Liver (tissue), 9 donors: Measurements from ENCODE around the gene NCOA3. TPM values are rescaled to one million over a fixed set of nuclear protein-coding genes. Genes with fewer than 3 reads are reported as not detected.

Source experiments
- DNase-seq: peaks from one replicate; pipeline ENCODE4 v3.0.0-alpha.2; 2017; ENCODE audit warnings: low spot score
- H3K27ac ChIP-seq, 2 donors: one replicate each; pipeline ENCODE4 v1.7.0; 2013; ENCODE audit warnings: inconsistent platforms in 2 of 2, low read length in 2 of 2, control low read depth in 1 of 2, low read depth in 1 of 2, mild to moderate bottlenecking in 1 of 2
- H3K27me3 ChIP-seq, 4 donors: one replicate each; pipeline versions ENCODE4 v1.6.1 to v1.7.0; 2013; ENCODE audit warnings: low read length in 3 of 4, inconsistent platforms in 1 of 4, mild to moderate bottlenecking in 1 of 4, moderate library complexity in 1 of 4; ENCODE audit not compliant: control insufficient read depth in 4 of 4, insufficient read depth in 4 of 4
- H3K36me3 ChIP-seq, 4 donors: one replicate each; pipeline versions ENCODE4 v1.6.1 to v1.7.0; 2013; ENCODE audit warnings: low read length in 3 of 4, mild to moderate bottlenecking in 3 of 4, low read depth in 1 of 4, moderate library complexity in 1 of 4; ENCODE audit not compliant: control insufficient read depth in 4 of 4, insufficient read depth in 3 of 4
- H3K4me1 ChIP-seq, 4 donors: one replicate each; pipeline versions ENCODE4 v1.6.1 to v1.7.0; 2013; ENCODE audit warnings: low read length in 3 of 4, mild to moderate bottlenecking in 3 of 4, moderate library complexity in 1 of 4; ENCODE audit not compliant: control insufficient read depth in 4 of 4, insufficient read depth in 4 of 4
- H3K4me3 ChIP-seq, 3 donors: one replicate each; pipeline versions ENCODE4 v1.6.1 to v1.7.0; 2013; ENCODE audit warnings: low read length in 3 of 3, control low read depth in 1 of 3, low read depth in 1 of 3, mild to moderate bottlenecking in 1 of 3
- H3K9ac ChIP-seq, 2 donors: one replicate each; pipeline ENCODE4 v1.7.0; 2013; ENCODE audit warnings: low read length in 2 of 2, mild to moderate bottlenecking in 2 of 2, moderate library complexity in 2 of 2, control low read depth in 1 of 2, low read depth in 1 of 2
- H3K9me3 ChIP-seq, 4 donors: one replicate each; pipeline versions ENCODE4 v1.6.1 to v1.7.0; 2013; ENCODE audit warnings: low read length in 3 of 4; ENCODE audit not compliant: control insufficient read depth in 4 of 4
- ATF3 ChIP-seq: IDR thresholded peaks from 2 replicates; pipeline ENCODE4 v1.6.1; 2016; ENCODE audit warnings: antibody characterized with exemption
- CTCF ChIP-seq: fragments of 150-350 bp; IDR thresholded peaks from 2 replicates; pipeline ENCODE4 v1.5.1; 2017; ENCODE audit warnings: improper control_type of control experiment, low read depth, low read length; ENCODE audit not compliant: missing input control
- EGR1 ChIP-seq, 2 donors: IDR thresholded peaks; 2 replicates each; pipeline ENCODE4 v1.6.1; 2016 to 2018; ENCODE audit warnings: antibody characterized with exemption in 2 of 2, low read depth in 2 of 2
- FOXA2 ChIP-seq: IDR thresholded peaks from 2 replicates; pipeline ENCODE4 v1.6.1; 2016; ENCODE audit warnings: antibody characterized with exemption
- GABPA ChIP-seq, 2 donors: IDR thresholded peaks in 1 of 2; conservative IDR thresholded peaks in 1 of 2; 2 replicates each; pipeline ENCODE4 v1.6.1; 2016; ENCODE audit warnings: antibody characterized with exemption in 2 of 2, mild to moderate bottlenecking in 1 of 2, moderate library complexity in 1 of 2
- HNF4A ChIP-seq, 2 donors: conservative IDR thresholded peaks; 2 replicates each; pipeline ENCODE4 v1.6.1; 2016; ENCODE audit warnings: antibody characterized with exemption in 2 of 2, mild to moderate bottlenecking in 2 of 2
- HNF4G ChIP-seq: IDR thresholded peaks from 2 replicates; pipeline ENCODE4 v1.6.1; 2016; ENCODE audit warnings: antibody characterized with exemption
- JUND ChIP-seq, 2 donors: IDR thresholded peaks; 2 replicates each; pipeline ENCODE4 v1.6.1; 2016; ENCODE audit warnings: antibody characterized with exemption in 2 of 2
- NR2F2 ChIP-seq: IDR thresholded peaks from 2 replicates; pipeline ENCODE4 v1.6.1; 2016; ENCODE audit warnings: antibody characterized with exemption
- RAD21 ChIP-seq, 2 donors: IDR thresholded peaks; 2 replicates each; pipeline ENCODE4 v1.6.1; 2016; ENCODE audit warnings: antibody characterized with exemption in 2 of 2, mild to moderate bottlenecking in 2 of 2
- REST ChIP-seq: IDR thresholded peaks from 2 replicates; pipeline ENCODE4 v1.6.1; 2016; ENCODE audit warnings: antibody characterized with exemption, mild to moderate bottlenecking
- RXRA ChIP-seq, 2 donors: IDR thresholded peaks; 2 replicates each; pipeline ENCODE4 v1.6.1; 2017 to 2018; ENCODE audit warnings: antibody characterized with exemption in 2 of 2, mild to moderate bottlenecking in 1 of 2
- SP1 ChIP-seq: IDR thresholded peaks from 2 replicates; pipeline ENCODE4 v1.6.1; 2018; ENCODE audit warnings: antibody characterized with exemption, mild to moderate bottlenecking
- TAF1 ChIP-seq: conservative IDR thresholded peaks from 2 replicates; pipeline ENCODE4 v1.6.1; 2016; ENCODE audit warnings: antibody characterized with exemption, mild to moderate bottlenecking
- YY1 ChIP-seq: IDR thresholded peaks from 2 replicates; pipeline ENCODE4 v1.6.1; 2016; ENCODE audit warnings: antibody characterized with exemption, mild to moderate bottlenecking
- WGBS: extraction: QIAGEN DNeasy Blood & Tissue Kit; methylation state at CpG from one replicate; pipeline ENCODE4 v1.1.7; 2013; 5-methylcytosine and 5-hydroxymethylcytosine counted together
- polyA plus RNA-seq, 2 donors: library from polyadenylated mRNA; stranded (reverse) in 1 of 2; unstranded in 1 of 2; fragments of 200-250 nt in 1 of 2; fragments of >200 nt in 1 of 2; fragmentation: Nextera tagmentation in 1 of 2; extraction: Ambion mirVana in 1 of 2; gene quantifications; one replicate each; pipeline versions ENCODE4 v1.2.1 to v1.2.3, GENCODE V29; 2013 to 2015
- total RNA-seq, 2 donors: library from RNA; depleted of rRNA; stranded (reverse); fragments of >200 nt; gene quantifications; one replicate each; pipeline ENCODE4 v1.2.3, GENCODE V29; 2014
- donor health status: healthy.
- donor health status: healthy.
- donor health status: healthy.
- donor health status: healthy.
- donor health status: healthy.

Gene NCOA3
- total and polyA plus RNA-seq, 4 donors = 3.8 to 18.2 (median 8.9) TPM

DNA sequence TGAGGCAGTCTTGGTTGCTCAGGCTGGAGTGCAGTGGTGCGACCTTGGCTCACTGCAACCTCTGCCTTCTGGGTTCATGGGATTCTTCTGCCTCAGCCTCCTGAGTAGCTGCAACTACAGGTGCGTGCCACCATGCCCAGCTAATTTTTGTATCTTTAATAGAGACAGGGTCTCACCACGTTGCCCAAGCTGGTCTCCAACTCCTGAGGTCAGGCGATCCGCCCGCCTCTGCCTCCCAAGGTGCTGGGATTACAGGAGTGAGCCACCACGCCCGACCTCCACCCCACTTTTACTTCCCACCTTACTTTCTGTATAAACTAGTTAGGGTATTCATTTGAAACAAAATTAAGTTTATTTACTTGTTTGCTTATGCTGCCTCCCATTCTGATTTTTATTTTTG, 86.5 kb downstream of the NCOA3 start:
- TF ChIP-seq TAF1 (no peak), RXRA (IDR thresholded peaks at IDR 0.05) (no peak), GABPA (IDR thresholded peaks at IDR 0.05 in 1 of 2, conservative IDR thresholded peaks at IDR 0.05 in 1 of 2) (no peak)
- WGBS = 97% methylated on average over 8 of the region's 8 CpGs
- H3K9ac ChIP-seq = no peak overlapping the region
- H3K4me3 ChIP-seq = no peak overlapping the region
- H3K27ac ChIP-seq = no peak overlapping the region
- no peaks in the 10 kb centered on the region for H3K36me3 ChIP-seq
- H3K9me3 ChIP-seq = no peaks in the 10 kb centered on the region
- no peak for DNase-seq
- peaks cover 0 to 5% (median under 1%) of the 10 kb centered on the region in 4 donors for H3K4me1 ChIP-seq
- H3K27me3 ChIP-seq = no peaks in the 10 kb centered on the region

- Histone ChIP-seq H3K27me3 (no peaks in the 10 kb centered on the region), H3K36me3 (no peaks in the 10 kb centered on the region), H3K4me1 (peaks cover 0 to 11% (median 4%) of the 10 kb centered on the region in 4 donors), H3K27ac (no peak overlapping the region), H3K9me3 (no peaks in the 10 kb centered on the region), H3K9ac (no peak overlapping the region), H3K4me3 (no peak overlapping the region)
- TF ChIP-seq RAD21 (IDR thresholded peaks at IDR 0.05) (no peak), GABPA (IDR thresholded peaks at IDR 0.05 in 1 of 2, conservative IDR thresholded peaks at IDR 0.05 in 1 of 2) (no peak), JUND (IDR thresholded peaks at IDR 0.05) (no peak), RXRA (IDR thresholded peaks at IDR 0.05) (no peak), CTCF (no peak), REST (no peak), EGR1 (IDR thresholded peaks at IDR 0.05; ENCODE audit: low read depth in 2 of 2) (no peak), YY1 (no peak), NR2F2 (no peak), HNF4G (no peak), FOXA2 (no peak), HNF4A (conservative IDR thresholded peaks at IDR 0.05) (no peak), SP1 (no peak), ATF3 (no peak)
- DNase-seq = no peak
- 91% methylated on average over 1 of the region's 1 CpG for WGBS
Measured at GRCh38 chr20:47591231-47591630, 89.5 kb downstream of the NCOA3 start.
